GM18951 (cell line): ENCODE measurements around the gene SLC38A6.

Experiments
- POLR2A ChIP-seq: IDR thresholded peaks from 4 replicates; pipeline ENCODE4 v1.6.1; 2011; ENCODE audit warnings: mild to moderate bottlenecking; ENCODE audit not compliant: insufficient read length, insufficient read depth; ENCODE audit errors: extremely low read depth
- in situ Hi-C: fragments of 300-500 bp; cut with MboI; formaldehyde crosslinking; loops from one replicate; pipeline ENCODE4 v1.12.0; 2022; ENCODE audit warnings: low sequenced_read_pairs, mixed read lengths, inconsistent platforms; ENCODE audit not compliant: unreplicated experiment

SLC38A6 gene

GRCh38 chr14:60965402-60965801 lies 15.6 kb upstream of the SLC38A6 start:
- in situ Hi-C loops = no loop called here
- no peak for TF ChIP-seq POLR2A

GRCh38 chr14:60968099-60968498 lies 12.9 kb upstream of the SLC38A6 start:
- in situ Hi-C loops = no loop called here
- TF ChIP-seq POLR2A = no peak

- in situ Hi-C loops = no loop called here
Measured at GRCh38 chr14:60968671-60969070, 12.4 kb upstream of the SLC38A6 start.

GRCh38 chr14:60970146-60970545 lies 10.9 kb upstream of the SLC38A6 start:
- no peak for TF ChIP-seq POLR2A
- in situ Hi-C loops = no loop called here

More at GRCh38 chr14:60968671-60969070, 12.4 kb upstream of the SLC38A6 start:
- TF ChIP-seq POLR2A = no peak

GRCh38 chr14:60971271-60971670 lies 9.8 kb upstream of the SLC38A6 start:
- TF ChIP-seq POLR2A = no peak
- in situ Hi-C loops = no loop called here

- in situ Hi-C loops = no loop called here
- no peak for TF ChIP-seq POLR2A
Measured at GRCh38 chr14:60972295-60972694, 8.8 kb upstream of the SLC38A6 start.

- in situ Hi-C loops = no loop called here
- no peak for TF ChIP-seq POLR2A
Measured at GRCh38 chr14:60973070-60973469, 8.0 kb upstream of the SLC38A6 start.

- in situ Hi-C loops = no loop called here
- TF ChIP-seq POLR2A = no peak
Measured at GRCh38 chr14:60974090-60974651, 6.9 kb upstream of the SLC38A6 start.

GRCh38 chr14:60975551-60975950 lies 5.5 kb upstream of the SLC38A6 start:
- in situ Hi-C loops = no loop called here
- no peak for TF ChIP-seq POLR2A

GRCh38 chr14:60977847-60978246 lies 3.2 kb upstream of the SLC38A6 start:
- in situ Hi-C loops = no loop called here
- no peak for TF ChIP-seq POLR2A

GRCh38 chr14:60981633-60982455 lies 799 bp downstream of the SLC38A6 start:
- in situ Hi-C loops = no loop called here
- no peak for TF ChIP-seq POLR2A

- no peak for TF ChIP-seq POLR2A
Measured at GRCh38 chr14:60984196-60984595, 3.2 kb downstream of the SLC38A6 start.

GRCh38 chr14:60986500-60986899 lies 5.5 kb downstream of the SLC38A6 start:
- in situ Hi-C loops = no loop called here
- TF ChIP-seq POLR2A = no peak

More at GRCh38 chr14:60984196-60984595, 3.2 kb downstream of the SLC38A6 start:
- in situ Hi-C loops = no loop called here

GRCh38 chr14:60989599-60989998 lies 8.6 kb downstream of the SLC38A6 start:
- no peak for TF ChIP-seq POLR2A
- in situ Hi-C loops = no loop called here
